ENCODE results near the gene CA9. TPM values are rescaled to one million over a fixed set of nuclear protein-coding genes. Genes with fewer than 3 reads are reported as not detected.

Gene CA9
- total and polyA plus RNA-seq, 4 experiments from 2014 or later, result not detected

GRCh38 chr9:35666549-35666948 is 7.2 kb upstream of the CA9 start:
- Histone ChIP-seq H3K36me3 (ENCODE audit: insufficient read depth, low read length) (no peaks in the 10 kb centered on the region), H3K27ac (ENCODE audit: low read depth, low read length) (no peak overlapping the region), H3K4me1 (ENCODE audit: insufficient read depth, low read length) (peaks cover 39% of the 10 kb centered on the region), H3K27me3 (ENCODE audit: insufficient read depth, low read length) (no peaks in the 10 kb centered on the region), H3K4me3 (ENCODE audit: low read length in 2 of 2) (no peak overlapping the region), H3K9me3 (ENCODE audit: control insufficient read depth in 1 of 2, low read length in 2 of 2) (no peaks in the 10 kb centered on the region)
- POLR2A ChIA-PET (ENCODE audit: partially characterized antibody), result interaction anchor here (1.8 to 12.3 kb wide), 4 partner anchors 9 to 65 kb away, joined by 8 to 420 read pairs (median 96); partner anchors contain the start of genes CCDC107, CREB3, RMRP and SIT1
- H3K4me1 Mint-ChIP-seq, result peaks cover 32 to 51% (median 42%) of the 10 kb centered on the region in 4 donors
- peaks cover 0 to 1% (median 0%) of the 10 kb centered on the region in 8 donors for H3K9me3 Mint-ChIP-seq
- DNase-seq, result no peak
- no peaks in the 10 kb centered on the region for H3K27me3 Mint-ChIP-seq
- intact Hi-C loops (cut with micrococcal nuclease), result no loop called here
- H3K4me3 Mint-ChIP-seq, result peak overlapping the region in 1 of 8 donors; percentile 15
- H3K27ac Mint-ChIP-seq, result peak overlapping the region in 2 of 7 donors; percentile 9 to 42
- H3K36me3 Mint-ChIP-seq, result peaks cover 4% of the 10 kb centered on the region in 2 donors
- CTCF ChIA-PET (ENCODE audit: partially characterized antibody), result interaction anchor here (1.0 to 17.9 kb wide), 5 partner anchors 9 to 216 kb away, joined by 3 to 339 read pairs (median 10); partner anchors contain the start of genes CCDC107, RMRP, SIT1 and TPM2

DNA sequence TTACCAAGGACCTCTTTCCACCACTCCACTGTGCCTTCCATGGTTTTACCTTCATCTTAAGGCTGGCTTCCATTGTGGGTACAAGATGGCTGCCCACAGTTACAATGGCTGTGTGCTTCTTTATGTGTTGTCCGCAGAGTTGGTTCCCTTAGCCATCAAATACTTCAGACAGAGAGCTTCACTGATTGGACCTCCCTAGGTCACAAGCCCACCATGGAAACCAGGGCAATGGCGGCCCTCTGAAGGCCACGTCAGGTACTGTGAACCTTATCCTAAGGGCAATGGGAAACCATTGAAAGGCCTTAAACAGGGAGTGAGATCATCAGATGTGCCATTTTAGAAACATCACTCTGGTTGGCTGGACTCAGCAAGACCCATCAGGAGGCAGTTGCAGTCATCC is 5.8 kb upstream of the CA9 start:
- Mint-ChIP-seq H3K27me3 (no peaks in the 10 kb centered on the region), H3K9me3 (peaks cover 0 to under 1% (median 0%) of the 10 kb centered on the region in 8 donors), H3K4me3 (no peak overlapping the region), H3K27ac (no peak overlapping the region), H3K36me3 (no peaks in the 10 kb centered on the region), H3K4me1 (peaks cover 19 to 37% (median 28%) of the 10 kb centered on the region in 4 donors)
- peaks cover 25% of the 10 kb centered on the region for H3K4me1 ChIP-seq (ENCODE audit: insufficient read depth, low read length)
- intact Hi-C loops (cut with micrococcal nuclease), result no loop called here
- ChIA-PET POLR2A (ENCODE audit: partially characterized antibody) (no interaction called here), CTCF (ENCODE audit: partially characterized antibody) (interaction anchor here (0.6 to 17.9 kb wide), 4 partner anchors 9 to 62 kb away, joined by 3 to 339 read pairs (median 133); partner anchors contain the start of genes CCDC107, RMRP, SIT1 and TPM2)
- no peak for DNase-seq
- no peak overlapping the region for H3K27ac ChIP-seq (ENCODE audit: low read depth, low read length)
- no peaks in the 10 kb centered on the region for H3K27me3 ChIP-seq (ENCODE audit: insufficient read depth, low read length)
- no peaks in the 10 kb centered on the region for H3K9me3 ChIP-seq (ENCODE audit: control insufficient read depth in 1 of 2, low read length in 2 of 2)
- no peak overlapping the region for H3K4me3 ChIP-seq (ENCODE audit: low read length in 2 of 2)
- no peaks in the 10 kb centered on the region for H3K36me3 ChIP-seq (ENCODE audit: insufficient read depth, low read length)

DNA sequence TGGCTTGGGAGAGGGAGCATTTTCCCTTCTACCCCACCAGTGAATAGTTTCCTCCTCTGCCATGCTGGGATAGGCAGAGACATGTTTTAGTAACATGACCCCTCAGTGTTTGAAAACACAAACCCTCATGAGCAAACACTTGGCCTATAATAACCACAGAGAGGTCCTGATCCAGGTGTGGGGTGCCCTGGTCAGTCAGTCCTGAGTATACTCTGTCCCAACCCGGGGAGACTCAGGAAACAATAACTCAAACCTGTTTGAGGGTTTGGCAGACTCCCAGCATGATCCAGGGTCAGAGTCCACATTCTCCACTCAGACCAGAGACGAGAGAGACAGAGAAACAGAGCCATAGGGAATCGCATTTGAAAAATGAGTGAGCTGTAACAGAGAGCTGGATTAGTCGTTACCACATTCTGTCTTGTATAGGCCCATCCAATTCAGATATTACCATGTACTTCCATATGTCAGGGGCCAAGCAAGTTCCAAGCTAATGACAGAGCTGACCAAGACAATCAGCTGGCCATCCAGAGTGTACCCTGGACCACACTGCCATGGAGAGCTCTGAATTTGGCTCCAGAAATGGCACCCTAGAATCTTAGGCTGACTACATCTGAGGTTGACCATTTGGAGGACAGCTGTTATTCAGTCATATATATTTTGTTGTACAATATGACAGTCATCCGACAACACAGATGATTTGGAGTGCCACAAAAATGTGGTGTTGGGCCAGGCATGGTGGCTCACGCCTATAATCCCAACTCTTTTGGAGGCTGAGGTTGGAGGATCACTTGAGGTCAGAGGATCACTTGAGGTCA is 4.2 kb upstream of the CA9 start:
- H3K4me3 ChIP-seq (ENCODE audit: low read length in 2 of 2), result no peak overlapping the region
- no peak overlapping the region for H3K27ac Mint-ChIP-seq
- no peaks in the 10 kb centered on the region for H3K9me3 ChIP-seq (ENCODE audit: control insufficient read depth in 1 of 2, low read length in 2 of 2)
- H3K36me3 ChIP-seq (ENCODE audit: insufficient read depth, low read length), result no peaks in the 10 kb centered on the region
- no peaks in the 10 kb centered on the region for H3K36me3 Mint-ChIP-seq
- intact Hi-C loops (cut with micrococcal nuclease), result no loop called here
- H3K4me1 Mint-ChIP-seq, result peaks cover 10 to 24% (median 15%) of the 10 kb centered on the region in 4 donors
- no peak overlapping the region for H3K27ac ChIP-seq (ENCODE audit: low read depth, low read length)
- ChIA-PET POLR2A (ENCODE audit: partially characterized antibody) (interaction anchor here (1.6 kb wide), 1 partner anchor 23 kb away, joined by 5 read pairs; no protein-coding TSS in a partner anchor), CTCF (ENCODE audit: partially characterized antibody) (interaction anchor here (0.6 to 17.9 kb wide), 8 partner anchors 8 to 59 kb away, joined by 3 to 260 read pairs (median 5); partner anchors contain the start of genes SIT1 and TPM2)
- H3K4me3 Mint-ChIP-seq, result no peak overlapping the region
- DNase-seq, result no peak
- H3K4me1 ChIP-seq (ENCODE audit: insufficient read depth, low read length), result peaks cover 9% of the 10 kb centered on the region
- H3K9me3 Mint-ChIP-seq, result no peaks in the 10 kb centered on the region
- no peaks in the 10 kb centered on the region for H3K27me3 ChIP-seq (ENCODE audit: insufficient read depth, low read length)
- H3K27me3 Mint-ChIP-seq, result peaks cover 0 to 3% of the 10 kb centered on the region in 2 donors

DNA sequence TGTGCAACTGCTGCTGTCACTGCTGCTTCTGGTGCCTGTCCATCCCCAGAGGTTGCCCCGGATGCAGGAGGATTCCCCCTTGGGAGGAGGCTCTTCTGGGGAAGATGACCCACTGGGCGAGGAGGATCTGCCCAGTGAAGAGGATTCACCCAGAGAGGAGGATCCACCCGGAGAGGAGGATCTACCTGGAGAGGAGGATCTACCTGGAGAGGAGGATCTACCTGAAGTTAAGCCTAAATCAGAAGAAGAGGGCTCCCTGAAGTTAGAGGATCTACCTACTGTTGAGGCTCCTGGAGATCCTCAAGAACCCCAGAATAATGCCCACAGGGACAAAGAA is 265 bp downstream of the CA9 start:
- H3K9me3 Mint-ChIP-seq, result no peaks in the 10 kb centered on the region
- Histone ChIP-seq H3K9me3 (ENCODE audit: control insufficient read depth in 1 of 2, low read length in 2 of 2) (no peaks in the 10 kb centered on the region), H3K27me3 (ENCODE audit: insufficient read depth, low read length) (no peaks in the 10 kb centered on the region), H3K36me3 (ENCODE audit: insufficient read depth, low read length) (no peaks in the 10 kb centered on the region), H3K4me1 (ENCODE audit: insufficient read depth, low read length) (peaks cover 12% of the 10 kb centered on the region), H3K4me3 (ENCODE audit: low read length in 2 of 2) (no peak overlapping the region), H3K27ac (ENCODE audit: low read depth, low read length) (no peak overlapping the region)
- no peak for DNase-seq
- no peaks in the 10 kb centered on the region for H3K36me3 Mint-ChIP-seq
- intact Hi-C loops (cut with micrococcal nuclease), result no loop called here
- H3K27me3 Mint-ChIP-seq, result peaks cover 3 to 6% of the 10 kb centered on the region in 2 donors
- H3K4me1 Mint-ChIP-seq, result peaks cover 12 to 15% (median 14%) of the 10 kb centered on the region in 4 donors
- H3K4me3 Mint-ChIP-seq, result peak overlapping the region in 1 of 8 donors; percentile 10
- ChIA-PET POLR2A (ENCODE audit: partially characterized antibody) (no interaction called here), CTCF (ENCODE audit: partially characterized antibody) (interaction anchor here (1.0 to 2.0 kb wide), 4 partner anchors 10 to 65 kb away, joined by 3 to 7 read pairs (median 4); no protein-coding TSS in a partner anchor)
- no peak overlapping the region for H3K27ac Mint-ChIP-seq

DNA sequence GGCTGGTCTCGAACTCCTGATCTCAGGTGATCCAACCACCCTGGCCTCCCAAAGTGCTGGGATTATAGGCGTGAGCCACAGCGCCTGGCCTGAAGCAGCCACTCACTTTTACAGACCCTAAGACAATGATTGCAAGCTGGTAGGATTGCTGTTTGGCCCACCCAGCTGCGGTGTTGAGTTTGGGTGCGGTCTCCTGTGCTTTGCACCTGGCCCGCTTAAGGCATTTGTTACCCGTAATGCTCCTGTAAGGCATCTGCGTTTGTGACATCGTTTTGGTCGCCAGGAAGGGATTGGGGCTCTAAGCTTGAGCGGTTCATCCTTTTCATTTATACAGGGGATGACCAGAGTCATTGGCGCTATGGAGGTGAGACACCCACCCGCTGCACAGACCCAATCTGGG is 1.5 kb downstream of the CA9 start:
- ChIA-PET CTCF (ENCODE audit: partially characterized antibody) (interaction anchor here (1.0 to 3.5 kb wide), 6 partner anchors 11 to 66 kb away, joined by 3 to 20 read pairs (median 4); partner anchors contain the start of genes ARHGEF39 and CREB3), POLR2A (ENCODE audit: partially characterized antibody) (interaction anchor here (1.0 to 2.0 kb wide), 7 partner anchors 9 to 53 kb away, joined by 3 to 11 read pairs (median 4); partner anchors contain the start of genes ARHGEF39, CCDC107 and RMRP)
- DNase-seq, result no peak
- H3K4me1 Mint-ChIP-seq, result peaks cover 12 to 15% (median 14%) of the 10 kb centered on the region in 4 donors
- H3K36me3 ChIP-seq (ENCODE audit: insufficient read depth, low read length), result no peaks in the 10 kb centered on the region
- H3K9me3 ChIP-seq (ENCODE audit: control insufficient read depth in 1 of 2, low read length in 2 of 2), result no peaks in the 10 kb centered on the region
- H3K27ac ChIP-seq (ENCODE audit: low read depth, low read length), result no peak overlapping the region
- no peaks in the 10 kb centered on the region for H3K9me3 Mint-ChIP-seq
- H3K27me3 Mint-ChIP-seq, result peaks cover 3 to 6% of the 10 kb centered on the region in 2 donors
- H3K36me3 Mint-ChIP-seq, result no peaks in the 10 kb centered on the region
- peak overlapping the region; percentile 53 to 78 (median 76) for H3K4me3 Mint-ChIP-seq
- peaks cover 12% of the 10 kb centered on the region for H3K4me1 ChIP-seq (ENCODE audit: insufficient read depth, low read length)
- H3K27me3 ChIP-seq (ENCODE audit: insufficient read depth, low read length), result no peaks in the 10 kb centered on the region
- intact Hi-C loops (cut with micrococcal nuclease), result no loop called here
- no peak overlapping the region for H3K4me3 ChIP-seq (ENCODE audit: low read length in 2 of 2)
- peak overlapping the region in 2 of 7 donors; percentile 17 to 47 for H3K27ac Mint-ChIP-seq

GRCh38 chr9:35675732-35676392 is 2.1 kb downstream of the CA9 start:
- H3K9me3 ChIP-seq (ENCODE audit: control insufficient read depth in 1 of 2, low read length in 2 of 2), result no peaks in the 10 kb centered on the region
- no peak overlapping the region for H3K27ac ChIP-seq (ENCODE audit: low read depth, low read length)
- H3K9me3 Mint-ChIP-seq, result no peaks in the 10 kb centered on the region
- intact Hi-C loops (cut with micrococcal nuclease), result no loop called here
- peaks cover 12 to 15% (median 14%) of the 10 kb centered on the region in 4 donors for H3K4me1 Mint-ChIP-seq
- peaks cover 3 to 6% of the 10 kb centered on the region in 2 donors for H3K27me3 Mint-ChIP-seq
- H3K4me3 ChIP-seq (ENCODE audit: low read length in 2 of 2), result peak overlapping the region in 1 of 2 donors; percentile 41
- H3K36me3 ChIP-seq (ENCODE audit: insufficient read depth, low read length), result no peaks in the 10 kb centered on the region
- peak overlapping the region in 1 of 7 donors; percentile 17 for H3K27ac Mint-ChIP-seq
- POLR2A ChIA-PET (ENCODE audit: partially characterized antibody), result interaction anchor here (1.0 to 2.0 kb wide), 7 partner anchors 9 to 52 kb away, joined by 3 to 11 read pairs (median 4); partner anchors contain the start of genes ARHGEF39, CCDC107 and RMRP
- no peaks in the 10 kb centered on the region for H3K36me3 Mint-ChIP-seq
- H3K4me1 ChIP-seq (ENCODE audit: insufficient read depth, low read length), result peaks cover 12% of the 10 kb centered on the region
- H3K27me3 ChIP-seq (ENCODE audit: insufficient read depth, low read length), result no peaks in the 10 kb centered on the region
- CTCF ChIA-PET (ENCODE audit: partially characterized antibody), result interaction anchor here (1.0 to 3.5 kb wide), 4 partner anchors 11 to 53 kb away, joined by 3 to 20 read pairs (median 7); partner anchors contain the start of gene ARHGEF39
- no peak for DNase-seq
- peak overlapping the region; percentile 65 to 91 (median 77) for H3K4me3 Mint-ChIP-seq
